Adrenal gland (tissue), 5 donors: Measurements from ENCODE around the gene PKNOX1.

Source experiments
- CTCF ChIP-seq, 6 experiments: fragments of 450-650 bp in 4 of 6; fragments of 200-600 bp in 2 of 6; sonication (generic) in 1 of 6; IDR thresholded peaks; 1 replicate in 5 of 6; 2 replicates in 1 of 6; pipeline versions ENCODE4 v1.5.1 to v1.8.0; 2016 to 2021; ENCODE audit warnings: antibody characterized with exemption in 6 of 6, mild to moderate bottlenecking in 2 of 6, moderate library complexity in 1 of 6
- POLR2A ChIP-seq, 2 donors: fragments of 450-650 bp; IDR thresholded peaks; one replicate each; pipeline ENCODE4 v1.6.1; 2017; ENCODE audit warnings: antibody characterized with exemption in 2 of 2, mild to moderate bottlenecking in 2 of 2, moderate library complexity in 1 of 2
- donor health status: DM: no; HTN: no; CAD: no.

DNA sequence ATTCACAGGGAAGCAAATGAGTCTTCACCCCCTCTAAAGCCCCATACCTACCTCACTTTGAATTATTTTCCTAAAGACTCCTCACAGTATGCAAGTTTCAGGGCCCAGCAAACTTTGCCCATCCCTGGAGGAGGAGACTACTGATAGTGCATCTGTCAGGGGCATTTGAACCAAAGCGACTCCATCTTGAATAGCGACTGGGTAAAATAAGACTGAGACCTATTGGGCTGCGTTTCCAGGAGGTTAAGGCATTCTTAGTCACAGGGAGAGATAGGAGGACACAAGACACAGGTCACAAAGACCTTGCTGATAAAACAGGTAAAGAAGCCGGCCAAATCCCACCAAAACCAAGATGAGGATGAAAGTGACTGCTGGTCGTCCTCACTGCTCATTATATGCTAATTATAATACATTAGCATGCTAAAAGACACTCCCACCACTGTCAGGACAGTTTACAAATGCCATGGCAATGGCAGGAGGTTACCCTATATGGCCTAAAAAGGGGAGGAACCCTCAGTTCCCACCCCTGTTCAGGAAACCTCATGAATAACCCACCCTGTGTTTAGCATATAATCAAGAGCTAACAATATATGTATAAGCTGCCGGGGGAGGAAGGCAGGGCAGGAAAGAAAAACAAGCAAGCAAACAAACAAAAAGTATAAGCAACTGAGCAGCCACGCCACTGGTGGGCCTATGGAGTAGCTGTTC, 3.3 kb upstream of the PKNOX1 start:
- TF ChIP-seq CTCF (IDR thresholded peaks at IDR 0.05) (no peak), POLR2A (IDR thresholded peaks at IDR 0.05) (no peak)
